Spleen (tissue), 11 donors: Measurements from ENCODE around the gene TRIM9. TPM values are rescaled to one million over a fixed set of nuclear protein-coding genes. Genes with fewer than 3 reads are reported as not detected.

Source experiments
- DNase-seq: peaks from one replicate; pipeline ENCODE4 v3.0.0-alpha.2; 2020
- H3K27ac ChIP-seq, 8 donors: fragments of 200-600 bp; sonication (generic) in 7 of 8; 1 replicate in 4 of 8; 2 replicates in 4 of 8; pipeline versions ENCODE4 v1.5.0 to v1.8.0; 2016 to 2021; ENCODE audit warnings: inconsistent platforms in 4 of 8, mild to moderate bottlenecking in 4 of 8, moderate library complexity in 1 of 8
- H3K27me3 ChIP-seq, 7 donors: fragments of 200-600 bp; sonication (generic) in 6 of 7; replicated peaks in 1 of 7; 1 replicate in 4 of 7; 2 replicates in 3 of 7; pipeline versions ENCODE4 v1.5.0 to v1.8.0; 2016 to 2021; ENCODE audit warnings: inconsistent platforms in 3 of 7, mild to moderate bottlenecking in 1 of 7
- H3K36me3 ChIP-seq, 6 donors: fragments of 200-600 bp; sonication (generic) in 5 of 6; 1 replicate in 4 of 6; 2 replicates in 2 of 6; pipeline versions ENCODE4 v1.5.0 to v1.8.0; 2016 to 2021; ENCODE audit warnings: inconsistent platforms in 2 of 6
- H3K4me1 ChIP-seq, 6 donors: fragments of 200-600 bp; sonication (generic) in 5 of 6; 1 replicate in 3 of 6; 2 replicates in 3 of 6; pipeline versions ENCODE4 v1.5.0 to v1.8.0; 2016 to 2021; ENCODE audit warnings: inconsistent platforms in 3 of 6
- H3K4me3 ChIP-seq, 8 donors: fragments of 200-600 bp; sonication (generic) in 7 of 8; 1 replicate in 4 of 8; 2 replicates in 4 of 8; pipeline versions ENCODE4 v1.5.0 to v1.8.0; 2016 to 2021; ENCODE audit warnings: inconsistent platforms in 4 of 8, mild to moderate bottlenecking in 4 of 8, moderate library complexity in 2 of 8
- H3K9me3 ChIP-seq, 8 donors: fragments of 200-600 bp; sonication (generic) in 7 of 8; 1 replicate in 4 of 8; 2 replicates in 4 of 8; pipeline versions ENCODE4 v1.5.0 to v1.8.0; 2016 to 2021; ENCODE audit warnings: inconsistent platforms in 4 of 8
- CTCF ChIP-seq, 11 experiments: fragments of 200-600 bp in 7 of 11; fragments of 450-650 bp in 4 of 11; sonication (generic) in 4 of 11; IDR thresholded peaks in 8 of 11; conservative IDR thresholded peaks in 3 of 11; 1 replicate in 7 of 11; 2 replicates in 4 of 11; pipeline versions ENCODE4 v1.4.0 to v1.8.0; 2016 to 2021; ENCODE audit warnings: antibody characterized with exemption in 11 of 11, inconsistent platforms in 4 of 11, mild to moderate bottlenecking in 1 of 11
- POLR2A ChIP-seq, 3 donors: fragments of 450-650 bp; IDR thresholded peaks; one replicate each; pipeline ENCODE4 v1.5.1; 2017; ENCODE audit warnings: antibody characterized with exemption in 3 of 3, mild to moderate bottlenecking in 1 of 3
- POLR2AphosphoS5 ChIP-seq, 3 donors: sonication (generic); formaldehyde crosslinking; IDR thresholded peaks; one replicate each; pipeline ENCODE4 v1.5.1; 2017; ENCODE audit warnings: antibody characterized with exemption in 3 of 3
- WGBS, 5 donors: extraction: QIAGEN DNeasy Blood & Tissue Kit in 3 of 5; methylation state at CpG; one replicate each; pipeline versions ENCODE4 v1.1.5 to v1.1.7; 2013 to 2018; 5-methylcytosine and 5-hydroxymethylcytosine counted together
- intact Hi-C: fragments of 100-400 bp; cut with DNase I; formaldehyde crosslinking; loops from one replicate; pipeline ENCODE4 v1.15.0; 2023; ENCODE audit warnings: low total_unique reads
- polyA plus RNA-seq, 3 donors: library from polyadenylated mRNA; stranded (reverse); fragments of 200-250 nt; gene quantifications; one replicate each; pipeline ENCODE4 v1.2.1, GENCODE V29; 2013
- total RNA-seq, 7 donors: library from RNA; depleted of rRNA in 3 of 7; stranded (reverse); fragments of >200 nt in 3 of 7; fragmentation: NEBNext Ultra II Directional in 4 of 7; extraction: Animal tissue kit (Norgen Biotek cat#: 25700) in 4 of 7; gene quantifications; one replicate each; pipeline versions ENCODE4 v1.1.0 to v1.2.1, GENCODE V29; 2016 to 2021
- donor health status: healthy with polysubstance abuse.
- donor health status: DM: no; HTN: no; CAD: no; lungs with moderate emphysema.
- donor health status: DM: no; HTN: no; CAD: no.
- donor health status: Bipolar disorder and iron deficiency.
- donor health status: healthy.
- donor health status: DM: no; HTN: no; CAD: no.
- donor health status: DM: yes; HTN: yes; CAD: no.

Gene TRIM9
- total and polyA plus RNA-seq, 10 donors: 0.03 to 3.1 (median 1.1) TPM

DNA sequence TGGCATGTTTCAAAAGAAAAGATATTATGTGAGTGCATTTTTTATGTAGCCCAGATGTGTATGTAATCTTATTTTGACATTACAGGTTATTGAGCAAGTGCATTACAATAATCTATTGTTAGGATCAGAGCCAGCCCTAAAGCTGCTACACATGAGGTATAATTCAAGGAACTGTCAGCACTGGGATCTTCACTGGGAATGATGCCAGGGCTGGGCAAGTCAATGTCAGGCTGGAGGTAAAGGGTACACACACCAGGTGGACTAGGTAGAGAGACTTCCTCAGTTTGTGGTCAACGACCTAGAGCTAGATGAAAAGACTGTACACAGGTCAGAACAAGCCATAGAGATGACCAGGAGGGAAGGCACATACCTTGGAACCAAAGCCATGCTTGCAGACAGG lies 15.4 kb downstream of the TRIM9 start:
- Histone ChIP-seq H3K9me3 (no peaks in the 10 kb centered on the region), H3K4me3 (no peak overlapping the region), H3K36me3 (no peaks in the 10 kb centered on the region), H3K4me1 (peaks cover 0 to 10% (median 0%) of the 10 kb centered on the region in 6 donors), H3K27me3 (no peaks in the 10 kb centered on the region), H3K27ac (no peak overlapping the region)
- TF ChIP-seq POLR2AphosphoS5 (IDR thresholded peaks at IDR 0.05) (no peak), POLR2A (IDR thresholded peaks at IDR 0.05) (no peak)
- 23 to 54% (median 38%) methylated on average over 1 of the region's 1 CpG for WGBS, 5 donors
- DNase-seq: no peak
- intact Hi-C loops: no loop called here

- H3K4me1 ChIP-seq: peaks cover 0 to 10% (median 0%) of the 10 kb centered on the region in 6 donors
- H3K27me3 ChIP-seq: no peaks in the 10 kb centered on the region
- H3K9me3 ChIP-seq: no peaks in the 10 kb centered on the region
- H3K27ac ChIP-seq: no peak overlapping the region
- DNase-seq: no peak
- no peaks in the 10 kb centered on the region for H3K36me3 ChIP-seq
- intact Hi-C loops: no loop called here
- TF ChIP-seq POLR2A (IDR thresholded peaks at IDR 0.05): no peak
- no peak for TF ChIP-seq POLR2AphosphoS5 (IDR thresholded peaks at IDR 0.05)
- no peak overlapping the region for H3K4me3 ChIP-seq
- WGBS, 5 donors: 44 to 89% (median 54%) methylated on average over 1 of the region's 1 CpG
Measured at GRCh38 chr14:51079085-51079484, 15.8 kb downstream of the TRIM9 start.

GRCh38 chr14:51074701-51075385 lies 20.1 kb downstream of the TRIM9 start:
- no peaks in the 10 kb centered on the region for H3K36me3 ChIP-seq
- intact Hi-C loops: no loop called here
- WGBS, 5 donors: 91 to 97% (median 94%) methylated on average over 8 of the region's 8 CpGs
- no peak for DNase-seq
- peaks cover 0 to 13% (median 1%) of the 10 kb centered on the region in 8 donors for H3K9me3 ChIP-seq
- H3K4me3 ChIP-seq: no peak overlapping the region
- H3K27ac ChIP-seq: no peak overlapping the region
- TF ChIP-seq CTCF (IDR thresholded peaks at IDR 0.05 in 8 of 11, conservative IDR thresholded peaks at IDR 0.05 in 3 of 11) (no peak), POLR2AphosphoS5 (IDR thresholded peaks at IDR 0.05) (no peak), POLR2A (IDR thresholded peaks at IDR 0.05) (no peak)
- peaks cover 0 to 10% (median 0%) of the 10 kb centered on the region in 6 donors for H3K4me1 ChIP-seq
- no peaks in the 10 kb centered on the region for H3K27me3 ChIP-seq

DNA sequence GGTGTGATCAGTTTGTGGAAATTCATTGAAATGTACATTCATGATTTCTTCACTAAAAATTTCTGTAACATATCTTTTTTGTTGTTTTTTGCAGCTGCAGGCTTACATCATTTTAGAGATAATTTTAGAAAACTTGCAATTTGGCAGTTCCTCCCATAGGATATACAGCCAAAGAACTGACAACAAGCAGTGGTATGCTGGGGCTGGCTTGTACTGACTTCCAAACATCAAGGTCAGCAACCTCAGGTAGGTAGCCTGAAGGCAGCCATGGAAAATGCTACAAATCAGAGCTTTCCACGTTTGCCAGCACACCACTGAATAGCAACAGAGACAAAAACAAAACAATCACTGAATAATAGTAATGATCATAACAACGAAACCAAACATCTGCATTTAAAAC lies 21.2 kb downstream of the TRIM9 start:
- TF ChIP-seq CTCF (IDR thresholded peaks at IDR 0.05 in 8 of 11, conservative IDR thresholded peaks at IDR 0.05 in 3 of 11): no peak
- no peak for TF ChIP-seq POLR2A (IDR thresholded peaks at IDR 0.05)
- no peak for TF ChIP-seq POLR2AphosphoS5 (IDR thresholded peaks at IDR 0.05)
- intact Hi-C loops: no loop called here
- 63 to 84% (median 77%) methylated on average over 2 of the region's 2 CpGs for WGBS, 5 donors
- peaks cover 0 to under 1% (median 0%) of the 10 kb centered on the region in 6 donors for H3K4me1 ChIP-seq
- no peaks in the 10 kb centered on the region for H3K27me3 ChIP-seq
- H3K36me3 ChIP-seq: no peaks in the 10 kb centered on the region
- H3K9me3 ChIP-seq: peaks cover 0 to 15% (median 2%) of the 10 kb centered on the region in 8 donors
- no peak overlapping the region for H3K27ac ChIP-seq
- no peak for DNase-seq
- H3K4me3 ChIP-seq: no peak overlapping the region

GRCh38 chr14:51072976-51073375 lies 21.9 kb downstream of the TRIM9 start:
- no peaks in the 10 kb centered on the region for H3K27me3 ChIP-seq
- no peaks in the 10 kb centered on the region for H3K4me1 ChIP-seq
- H3K9me3 ChIP-seq: peaks cover 0 to 15% (median 2%) of the 10 kb centered on the region in 8 donors
- no peak for DNase-seq
- TF ChIP-seq POLR2AphosphoS5 (IDR thresholded peaks at IDR 0.05) (no peak), POLR2A (IDR thresholded peaks at IDR 0.05) (no peak), CTCF (IDR thresholded peaks at IDR 0.05 in 8 of 11, conservative IDR thresholded peaks at IDR 0.05 in 3 of 11) (no peak)
- H3K27ac ChIP-seq: no peak overlapping the region
- no peak overlapping the region for H3K4me3 ChIP-seq
- H3K36me3 ChIP-seq: no peaks in the 10 kb centered on the region
- intact Hi-C loops: no loop called here
